Measurements from ENCODE around the gene PHF21B. TPM values are rescaled to one million over a fixed set of nuclear protein-coding genes. Genes with fewer than 3 reads are reported as not detected.
"Not testable (repeated sequence)": the region's sequence is repeated elsewhere in the genome, so short reads cannot be mapped to it uniquely, and the experiment has no call there.

The PHF21B gene
- total RNA-seq, 4 donors from 2014 or later, result not detected

DNA sequence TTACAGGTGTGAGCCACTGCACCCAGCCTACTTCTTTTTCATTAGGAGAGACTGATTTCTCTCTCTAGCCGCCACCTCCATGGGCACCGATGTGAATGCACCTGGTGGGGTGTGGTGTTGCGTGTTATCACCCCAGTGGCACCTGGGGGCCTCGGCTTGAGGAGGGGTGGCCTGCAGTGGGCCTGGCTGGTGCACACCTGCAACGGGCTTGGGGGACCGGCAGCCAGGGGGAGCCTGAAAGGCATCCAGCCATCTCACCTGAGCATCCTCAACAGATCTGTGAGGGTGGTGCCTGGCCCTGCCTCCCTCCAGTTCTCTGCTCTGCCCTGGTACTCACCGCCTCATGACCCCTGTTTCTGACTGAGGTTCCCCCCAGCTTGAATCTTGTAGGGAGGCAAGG lies 148.6 kb downstream of the PHF21B start:
- Histone ChIP-seq H3K9me3 (no peaks in the 10 kb centered on the region), H3K27me3 (no peaks in the 10 kb centered on the region), H3K36me3 (peaks cover 5% of the 10 kb centered on the region), H3K27ac (no peak overlapping the region), H3K4me1 (no peaks in the 10 kb centered on the region), H3K4me3 (no peak overlapping the region)
- WGBS, result 87% methylated on average over 3 of the region's 7 CpGs
- no peak for TF ChIP-seq POLR2AphosphoS5 (IDR thresholded peaks at IDR 0.05)
- no peak for TF ChIP-seq EP300 (IDR thresholded peaks at IDR 0.05)
- TF ChIP-seq POLR2A (IDR thresholded peaks at IDR 0.05), result no peak
- TF ChIP-seq, protein P1, sequence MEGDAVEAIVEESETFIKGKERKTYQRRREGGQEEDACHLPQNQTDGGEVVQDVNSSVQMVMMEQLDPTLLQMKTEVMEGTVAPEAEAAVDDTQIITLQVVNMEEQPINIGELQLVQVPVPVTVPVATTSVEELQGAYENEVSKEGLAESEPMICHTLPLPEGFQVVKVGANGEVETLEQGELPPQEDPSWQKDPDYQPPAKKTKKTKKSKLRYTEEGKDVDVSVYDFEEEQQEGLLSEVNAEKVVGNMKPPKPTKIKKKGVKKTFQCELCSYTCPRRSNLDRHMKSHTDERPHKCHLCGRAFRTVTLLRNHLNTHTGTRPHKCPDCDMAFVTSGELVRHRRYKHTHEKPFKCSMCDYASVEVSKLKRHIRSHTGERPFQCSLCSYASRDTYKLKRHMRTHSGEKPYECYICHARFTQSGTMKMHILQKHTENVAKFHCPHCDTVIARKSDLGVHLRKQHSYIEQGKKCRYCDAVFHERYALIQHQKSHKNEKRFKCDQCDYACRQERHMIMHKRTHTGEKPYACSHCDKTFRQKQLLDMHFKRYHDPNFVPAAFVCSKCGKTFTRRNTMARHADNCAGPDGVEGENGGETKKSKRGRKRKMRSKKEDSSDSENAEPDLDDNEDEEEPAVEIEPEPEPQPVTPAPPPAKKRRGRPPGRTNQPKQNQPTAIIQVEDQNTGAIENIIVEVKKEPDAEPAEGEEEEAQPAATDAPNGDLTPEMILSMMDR (IDR thresholded peaks at IDR 0.05), result no peak
- no peak for DNase-seq (ENCODE audit: low spot score in 2 of 2)

DNA sequence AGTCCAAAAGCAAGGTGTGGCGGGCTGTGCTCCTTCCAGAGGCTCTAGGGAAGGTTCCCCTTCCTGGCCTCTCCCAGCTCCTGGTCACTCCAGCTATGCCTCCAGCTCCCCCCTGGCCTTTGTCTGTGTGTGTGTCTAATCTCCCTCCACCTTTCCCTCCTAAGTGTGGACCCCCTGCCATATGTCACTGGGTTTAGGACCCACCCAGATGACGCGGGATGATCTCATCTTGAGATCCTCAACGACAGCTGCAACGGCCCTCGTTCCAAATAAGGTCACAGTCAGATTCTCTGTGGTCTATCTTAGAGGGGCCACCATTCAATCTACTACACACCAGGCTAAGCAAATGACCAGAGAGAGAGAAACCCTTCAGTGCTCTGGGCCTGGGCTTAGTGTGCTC lies 149.5 kb downstream of the PHF21B start:
- no peak for DNase-seq (ENCODE audit: low spot score in 2 of 2)
- Histone ChIP-seq H3K27me3 (no peaks in the 10 kb centered on the region), H3K4me1 (no peaks in the 10 kb centered on the region), H3K4me3 (no peak overlapping the region), H3K27ac (no peak overlapping the region), H3K36me3 (peaks cover 5% of the 10 kb centered on the region), H3K9me3 (no peaks in the 10 kb centered on the region)
- TF ChIP-seq EP300 (IDR thresholded peaks at IDR 0.05) (no peak), POLR2AphosphoS5 (IDR thresholded peaks at IDR 0.05) (no peak)
- TF ChIP-seq, protein P1 (IDR thresholded peaks at IDR 0.05), result no peak
- 82% methylated on average over 6 of the region's 6 CpGs for whole genome bisulfite sequencing

DNA sequence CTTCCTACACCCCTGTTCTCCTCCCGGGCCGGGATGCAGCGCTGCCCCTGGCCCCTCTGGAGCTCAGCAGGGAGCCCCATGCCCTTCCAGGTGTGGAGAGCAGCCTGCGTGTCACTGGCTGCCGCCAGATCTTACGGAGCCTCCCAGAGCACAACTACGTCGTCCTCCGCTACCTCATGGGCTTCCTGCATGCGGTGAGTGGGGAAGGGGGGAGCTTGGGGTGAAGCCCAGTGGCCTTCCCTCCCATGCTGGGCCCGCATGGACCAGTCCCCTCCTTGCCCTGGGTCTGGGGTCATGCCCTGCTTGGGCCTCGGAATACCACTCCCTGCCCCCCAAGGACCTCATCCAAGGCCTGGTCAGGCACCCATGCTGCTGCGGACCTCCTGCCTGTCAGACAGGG lies 150.2 kb downstream of the PHF21B start:
- no peaks in the 10 kb centered on the region for H3K9me3 ChIP-seq
- no peak overlapping the region for H3K4me3 ChIP-seq
- no peaks in the 10 kb centered on the region for H3K27me3 ChIP-seq
- H3K36me3 ChIP-seq, result peaks cover 5% of the 10 kb centered on the region
- 94% methylated on average over 12 of the region's 13 CpGs for WGBS
- no peak for DNase-seq (ENCODE audit: low spot score in 2 of 2)
- H3K27ac ChIP-seq, result no peak overlapping the region
- TF ChIP-seq EP300 (IDR thresholded peaks at IDR 0.05), result no peak
- no peaks in the 10 kb centered on the region for H3K4me1 ChIP-seq

DNA sequence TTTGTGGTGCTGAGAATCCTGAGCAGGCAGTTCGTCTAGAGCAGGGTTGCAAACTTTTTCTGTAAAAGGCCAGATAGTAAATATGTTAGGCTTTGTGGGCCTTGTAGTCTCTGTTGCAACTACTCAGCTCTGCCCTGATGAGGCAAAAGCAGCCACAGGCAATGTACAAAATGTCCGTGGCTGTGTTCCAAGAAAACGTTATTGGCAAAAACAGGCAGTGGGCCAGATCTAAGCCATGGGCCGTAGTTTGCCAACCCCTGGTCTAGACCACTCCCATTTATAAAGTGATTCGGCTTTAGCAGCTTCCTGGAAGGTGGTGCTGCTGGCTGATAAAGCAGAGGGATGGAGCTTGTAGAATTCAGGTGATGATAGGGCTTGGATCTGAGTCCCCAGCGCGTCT lies 151.0 kb downstream of the PHF21B start:
- not testable (repeated sequence) for H3K27me3 ChIP-seq; H3K4me1 ChIP-seq; H3K4me3 ChIP-seq; DNase-seq (ENCODE audit: low spot score in 2 of 2); H3K9me3 ChIP-seq; H3K27ac ChIP-seq; H3K36me3 ChIP-seq
- 48% methylated on average over 7 of the region's 7 CpGs for WGBS

DNA sequence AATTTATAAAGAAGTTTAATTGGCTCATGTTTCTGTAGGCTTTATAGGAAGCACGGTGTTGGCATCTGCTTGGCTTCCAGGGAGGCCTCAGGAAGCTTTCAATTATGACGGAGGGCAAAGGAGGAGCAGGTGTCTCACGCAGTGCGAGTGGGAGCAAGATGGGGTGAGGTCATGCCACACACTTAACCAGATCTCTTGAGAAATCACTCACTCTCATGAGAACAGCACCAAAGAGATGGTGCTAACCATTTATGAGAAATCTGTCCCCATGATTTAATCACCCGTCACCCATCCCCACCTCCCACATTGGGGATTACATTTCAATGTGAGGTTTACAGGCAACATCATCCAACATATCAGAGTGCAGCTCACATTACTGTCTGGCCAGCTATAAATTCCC lies 153.9 kb downstream of the PHF21B start:
- DNase-seq (ENCODE audit: low spot score in 2 of 2), result peak in 1 of 2 donors; percentile 28
- Histone ChIP-seq H3K36me3 (no peaks in the 10 kb centered on the region), H3K9me3 (no peaks in the 10 kb centered on the region), H3K27ac (no peak overlapping the region), H3K4me3 (no peak overlapping the region), H3K4me1 (no peaks in the 10 kb centered on the region), H3K27me3 (no peaks in the 10 kb centered on the region)
- WGBS, result 88% methylated on average over 5 of the region's 5 CpGs
- TF ChIP-seq POLR2AphosphoS5 (IDR thresholded peaks at IDR 0.05), result no peak

DNA sequence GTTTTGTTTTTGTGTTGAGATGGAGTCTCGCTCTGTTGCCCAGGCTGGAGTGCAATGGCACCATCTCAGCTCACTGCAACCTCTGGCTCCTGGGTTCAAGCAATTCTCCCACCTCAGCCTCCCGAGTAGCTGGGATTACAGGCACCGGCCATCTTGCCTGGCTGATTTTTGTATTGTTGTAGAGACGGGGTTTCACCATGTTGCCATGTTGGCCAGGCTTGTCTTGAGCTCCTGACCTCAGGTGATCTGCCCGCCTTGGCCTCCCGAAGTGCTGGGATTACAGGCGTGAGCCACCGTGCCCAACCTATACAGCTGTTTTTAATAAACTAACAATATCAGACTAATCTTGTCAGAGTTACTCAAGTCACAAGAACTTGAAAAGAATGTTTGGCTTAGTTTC lies 155.2 kb downstream of the PHF21B start:
- not testable (repeated sequence) for H3K9me3 ChIP-seq, H3K36me3 ChIP-seq, H3K4me3 ChIP-seq, H3K27ac ChIP-seq, H3K4me1 ChIP-seq, H3K27me3 ChIP-seq
- DNase-seq (ENCODE audit: low spot score in 2 of 2), result peak; percentile 31 to 35
- WGBS, result 86% methylated on average over 8 of the region's 8 CpGs

DNA sequence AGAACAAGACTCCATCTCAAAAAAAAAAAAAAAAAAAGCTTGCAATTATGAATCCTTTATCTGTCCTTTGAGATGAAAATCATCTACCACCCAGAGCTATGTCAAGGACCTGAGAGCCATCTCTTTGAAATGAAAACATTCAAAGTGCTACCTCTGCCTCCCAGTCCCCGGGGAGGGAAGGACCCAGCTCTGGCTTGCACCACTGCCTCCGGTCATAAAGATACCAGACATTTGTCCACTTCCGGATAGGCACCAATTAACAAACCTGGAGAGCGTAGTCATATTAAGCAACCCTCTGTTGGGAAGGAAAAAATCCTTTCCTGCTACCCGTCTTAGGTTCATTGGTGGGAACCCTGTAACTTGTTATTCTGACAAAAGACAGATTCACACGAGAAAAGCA lies 158.9 kb downstream of the PHF21B start:
- Histone ChIP-seq H3K4me3 (no peak overlapping the region), H3K36me3 (no peaks in the 10 kb centered on the region), H3K27ac (no peak overlapping the region), H3K4me1 (no peaks in the 10 kb centered on the region), H3K27me3 (no peaks in the 10 kb centered on the region), H3K9me3 (no peaks in the 10 kb centered on the region)
- 71% methylated on average over 6 of the region's 6 CpGs for WGBS
- DNase-seq (ENCODE audit: low spot score in 2 of 2), result peak in 1 of 2 donors; percentile 10
- TF ChIP-seq POLR2AphosphoS5 (IDR thresholded peaks at IDR 0.05) (no peak), POLR2A (IDR thresholded peaks at IDR 0.05) (no peak), EP300 (IDR thresholded peaks at IDR 0.05) (no peak)
- TF ChIP-seq, protein P1 (IDR thresholded peaks at IDR 0.05), result no peak

Measured in suprapubic skin (tissue), 4 donors.